IPS-18c (cell line): ENCODE data around the gene ANKH.

Experiments used
- H3K4me3 ChIP-seq: 2 replicates; pipeline ENCODE4 v1.7.0; 2013; ENCODE audit warnings: low read depth, mild to moderate bottlenecking, low read length, moderate library complexity; ENCODE audit not compliant: insufficient read depth
- H3K9me3 ChIP-seq: one replicate; pipeline ENCODE4 v1.6.1; 2013; ENCODE audit warnings: mild to moderate bottlenecking, low read length, moderate library complexity; ENCODE audit not compliant: control insufficient read depth, insufficient read depth

Gene ANKH

GRCh38 chr5:14869668-14870164, 1.9 kb downstream of the ANKH start:
- no peak overlapping the region for H3K4me3 ChIP-seq
- H3K9me3 ChIP-seq = no peaks in the 10 kb centered on the region

GRCh38 chr5:14869233-14869632, 2.3 kb downstream of the ANKH start:
- Histone ChIP-seq H3K9me3 (no peaks in the 10 kb centered on the region), H3K4me3 (no peak overlapping the region)

DNA sequence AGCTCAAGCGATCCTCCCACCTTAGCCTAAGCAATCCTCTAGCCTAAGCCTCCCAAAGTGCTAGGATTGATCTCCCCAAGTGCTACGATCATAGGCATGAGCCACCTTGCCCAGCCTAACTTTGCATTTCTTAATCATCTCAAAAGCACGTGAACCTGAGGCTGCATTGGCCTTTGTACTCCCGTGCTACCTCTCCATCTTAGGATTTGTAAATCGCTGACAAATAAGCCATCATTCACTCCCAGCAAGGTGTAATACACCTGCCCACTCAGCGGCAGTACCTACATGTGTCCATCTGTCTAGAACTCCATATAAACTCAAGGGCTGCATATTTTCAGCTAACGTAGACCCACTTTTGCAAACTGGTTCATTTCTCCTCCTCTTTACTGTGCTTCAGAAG, 2.8 kb downstream of the ANKH start:
- H3K4me3 ChIP-seq = no peak overlapping the region
- H3K9me3 ChIP-seq = no peaks in the 10 kb centered on the region

GRCh38 chr5:14864181-14864812, 7.3 kb downstream of the ANKH start:
- H3K4me3 ChIP-seq = no peak overlapping the region
- H3K9me3 ChIP-seq = no peaks in the 10 kb centered on the region

GRCh38 chr5:14863105-14863504, 8.5 kb downstream of the ANKH start:
- Histone ChIP-seq H3K4me3 (no peak overlapping the region), H3K9me3 (no peaks in the 10 kb centered on the region)

DNA sequence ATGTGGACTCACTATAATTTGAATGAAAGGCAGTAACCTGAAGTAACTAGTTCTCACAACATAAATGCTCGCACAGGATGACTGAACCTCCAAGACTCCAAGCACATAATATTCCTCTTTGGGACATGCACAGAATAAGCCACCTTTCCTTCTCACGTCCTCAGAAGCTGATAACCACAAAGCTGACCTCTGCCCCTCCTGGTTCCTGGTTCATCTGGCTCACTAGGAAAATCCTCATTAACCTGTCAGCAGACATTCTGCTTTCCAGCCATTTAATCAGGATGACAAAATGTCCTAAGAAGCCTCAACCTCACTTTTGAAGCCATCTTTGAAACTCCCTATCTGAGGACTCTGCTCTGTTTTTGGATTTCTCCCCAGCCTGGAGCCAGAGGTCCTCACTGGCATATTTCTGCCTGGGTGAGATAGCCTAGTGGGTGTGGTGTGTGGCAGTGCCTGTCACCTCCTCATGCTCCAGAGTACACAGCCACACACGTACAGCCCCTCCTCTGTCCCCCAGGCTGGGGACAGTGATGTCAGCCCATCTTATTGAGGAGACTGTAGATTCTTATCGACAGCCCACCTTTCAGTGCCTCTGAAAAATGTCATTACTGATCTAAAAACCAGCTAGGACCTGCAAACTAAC, 10.3 kb downstream of the ANKH start:
- Histone ChIP-seq H3K4me3 (no peak overlapping the region), H3K9me3 (no peaks in the 10 kb centered on the region)

GRCh38 chr5:14859980-14860379, 11.6 kb downstream of the ANKH start:
- Histone ChIP-seq H3K4me3 (no peak overlapping the region), H3K9me3 (no peaks in the 10 kb centered on the region)

DNA sequence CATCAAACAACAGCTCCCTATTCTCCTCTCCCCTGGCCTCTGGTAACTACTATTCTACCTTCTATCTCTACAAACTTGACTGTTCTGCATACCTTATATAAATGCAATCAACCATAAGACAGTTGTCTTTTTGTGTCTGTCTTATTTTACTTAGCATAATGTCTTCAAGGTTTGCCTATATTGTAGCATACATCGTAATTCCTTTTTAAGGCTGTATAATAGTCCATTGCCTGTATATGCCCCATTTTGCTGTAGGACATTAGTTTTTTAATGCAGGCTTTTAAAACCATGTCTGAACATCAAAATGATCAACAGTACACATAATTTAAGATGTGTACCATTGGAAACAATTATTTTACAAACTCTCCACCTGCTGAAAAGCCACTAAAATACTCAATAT, 12.4 kb downstream of the ANKH start:
- Histone ChIP-seq H3K4me3 (no peak overlapping the region), H3K9me3 (no peaks in the 10 kb centered on the region)

DNA sequence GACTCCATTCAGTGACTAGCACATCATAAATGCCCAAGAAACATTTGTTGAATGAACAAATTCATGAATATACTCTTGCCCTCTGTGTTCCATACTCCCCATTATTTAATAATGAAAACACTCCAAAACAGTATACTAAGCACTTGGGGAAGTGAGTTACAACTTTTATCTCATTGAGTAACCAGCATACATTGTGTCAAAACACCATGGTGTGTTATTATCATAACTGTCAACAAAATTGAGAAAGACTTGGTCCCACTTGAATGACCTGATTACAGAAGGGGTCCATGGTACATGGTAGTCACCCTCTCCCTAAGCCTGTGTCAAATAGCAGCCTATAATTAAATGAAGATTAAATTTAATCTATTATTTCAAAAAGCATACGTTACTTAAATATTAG, 16.2 kb downstream of the ANKH start:
- H3K4me3 ChIP-seq = no peak overlapping the region
- no peaks in the 10 kb centered on the region for H3K9me3 ChIP-seq

- Histone ChIP-seq H3K9me3 (no peaks in the 10 kb centered on the region), H3K4me3 (no peak overlapping the region)
Observed at GRCh38 chr5:14854799-14855198, 16.8 kb downstream of the ANKH start.

- H3K9me3 ChIP-seq = no peaks in the 10 kb centered on the region
Observed at GRCh38 chr5:14853685-14854084, 17.9 kb downstream of the ANKH start.

GRCh38 chr5:14852779-14853178, 18.8 kb downstream of the ANKH start:
- Histone ChIP-seq H3K9me3 (no peaks in the 10 kb centered on the region), H3K4me3 (no peak overlapping the region)

More at GRCh38 chr5:14853685-14854084, 17.9 kb downstream of the ANKH start:
- H3K4me3 ChIP-seq = no peak overlapping the region

DNA sequence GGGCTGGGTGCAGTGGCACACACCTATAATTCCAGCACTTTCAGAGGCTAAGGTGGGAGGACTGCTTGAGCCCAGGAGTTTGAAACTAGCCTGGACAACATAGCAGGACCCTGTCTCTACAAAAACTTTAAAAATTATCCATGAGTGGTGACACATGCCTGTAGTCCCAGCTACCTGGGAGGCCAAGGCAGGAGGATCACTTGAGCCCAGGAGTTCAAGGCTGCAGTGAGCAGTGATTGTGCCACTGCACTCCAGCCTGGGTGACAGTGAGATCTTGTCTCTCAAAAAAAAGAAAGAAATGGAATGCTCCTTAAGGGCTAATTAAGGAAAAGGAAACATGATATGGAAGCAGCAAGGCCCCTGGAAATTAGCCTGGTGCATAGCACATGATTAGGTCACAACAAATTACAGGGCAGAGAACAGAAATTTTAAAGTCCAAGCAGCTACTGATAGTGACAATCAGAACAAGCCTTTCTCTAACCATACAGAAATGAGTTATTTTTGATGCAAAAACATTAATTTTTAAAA, 19.5 kb downstream of the ANKH start:
- H3K4me3 ChIP-seq = no peak overlapping the region
- H3K9me3 ChIP-seq = no peaks in the 10 kb centered on the region

- Histone ChIP-seq H3K4me3 (no peak overlapping the region), H3K9me3 (no peaks in the 10 kb centered on the region)
Observed at GRCh38 chr5:14851597-14851996, 20.0 kb downstream of the ANKH start.

DNA sequence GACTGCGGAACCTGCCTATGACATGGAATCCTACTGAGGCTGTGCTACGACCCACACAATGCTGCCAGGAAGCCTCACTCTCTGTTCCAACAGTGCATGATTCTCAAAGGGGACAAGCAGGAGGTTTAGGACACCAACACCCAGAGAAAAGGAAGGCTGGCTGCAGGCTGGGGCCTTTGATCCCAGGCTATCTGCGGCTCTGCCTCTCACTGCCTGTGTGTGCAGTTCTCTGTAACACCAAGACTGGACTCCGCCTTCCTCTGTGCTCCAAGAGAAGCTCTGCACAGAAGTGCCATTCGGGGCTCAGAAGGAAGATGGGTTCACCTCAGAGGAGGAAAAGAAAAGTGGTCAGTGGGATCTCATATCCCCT, 20.5 kb downstream of the ANKH start:
- no peaks in the 10 kb centered on the region for H3K9me3 ChIP-seq
- no peak overlapping the region for H3K4me3 ChIP-seq

- Histone ChIP-seq H3K4me3 (no peak overlapping the region), H3K9me3 (no peaks in the 10 kb centered on the region)
Observed at GRCh38 chr5:14850419-14851049, 21.0 kb downstream of the ANKH start.

DNA sequence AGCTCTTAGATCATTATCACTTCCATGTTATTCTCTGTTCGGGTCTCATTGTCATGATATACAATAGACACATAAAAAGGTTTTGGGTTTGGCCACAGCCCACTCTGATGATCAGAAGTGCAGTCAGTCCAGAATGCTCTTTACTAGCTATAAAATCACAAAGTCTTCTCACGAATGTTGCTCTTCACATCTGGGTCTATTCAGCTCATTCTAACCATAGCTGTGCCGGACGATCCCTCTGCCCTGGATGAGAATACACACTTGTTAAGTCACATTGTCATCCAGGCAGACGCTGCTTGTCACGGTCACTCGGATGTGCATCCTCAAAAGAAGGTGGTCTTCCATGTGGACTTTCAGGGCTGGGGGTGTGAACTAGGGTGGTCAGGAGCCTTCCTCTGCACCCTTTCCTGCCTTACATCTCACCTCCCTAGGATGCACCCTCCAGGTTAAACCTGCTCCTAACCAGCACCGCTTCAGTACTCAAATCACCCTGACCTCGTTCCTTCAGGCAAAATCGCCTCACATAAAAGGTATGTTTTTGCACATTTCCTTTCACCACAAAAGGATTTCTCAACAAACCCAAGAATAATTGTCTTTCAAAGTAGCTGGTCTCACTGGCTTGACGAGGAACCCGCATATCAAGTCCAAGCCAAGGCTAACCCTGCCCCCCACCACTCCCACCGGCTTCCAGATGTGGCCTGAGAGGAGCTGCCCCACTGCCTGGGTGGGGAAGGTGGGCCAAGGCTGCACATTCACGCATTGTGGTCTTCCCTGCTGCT, 21.9 kb downstream of the ANKH start:
- no peaks in the 10 kb centered on the region for H3K9me3 ChIP-seq

More for the DNA sequence above, 21.9 kb downstream of the ANKH start:
- no peak overlapping the region for H3K4me3 ChIP-seq
